ENCODE data around the gene TMEM171.

Gene TMEM171

GRCh38 chr5:73158313-73158712, 37.9 kb downstream of the TMEM171 start:
- ChIA-PET CTCF (interaction anchor here (0.6 to 1.5 kb wide), 2 partner anchors 44 to 130 kb away, joined by 3 read pairs; no protein-coding TSS in a partner anchor), POLR2A (ENCODE audit: low non-redundant PET) (no interaction called here)
- TF ChIP-seq CTCF (conservative IDR thresholded peaks at IDR 0.05; ENCODE audit: low read depth): no peak
- DNase-seq (ENCODE audit: low spot score): no peak
- H3K27ac ChIP-seq: no peak overlapping the region

DNA sequence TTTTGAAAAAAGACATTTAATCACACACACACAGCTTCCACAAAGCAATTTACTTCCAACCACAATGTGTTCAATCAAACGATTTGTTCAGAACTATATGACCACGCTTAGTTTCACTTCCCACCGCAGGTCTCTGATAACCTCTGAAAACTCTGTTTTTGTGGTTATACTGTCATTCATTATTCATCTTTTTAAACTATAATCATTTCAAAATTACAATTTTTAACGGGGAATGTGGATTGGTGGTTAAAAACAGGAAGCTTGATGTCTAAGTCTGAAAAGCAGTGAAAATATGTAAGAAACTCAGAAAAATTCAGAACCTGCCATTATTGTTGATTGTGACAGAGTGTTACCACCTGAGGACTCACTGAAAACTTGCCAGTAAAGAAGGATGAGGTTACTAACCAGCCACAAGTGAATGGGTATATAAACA, 39.9 kb downstream of the TMEM171 start:
- H3K27ac ChIP-seq: no peak overlapping the region
- no peak for DNase-seq (ENCODE audit: low spot score)
- CTCF ChIA-PET: interaction anchor here (0.6 to 1.3 kb wide), 2 partner anchors 9 kb away, joined by 3 read pairs; no protein-coding TSS in a partner anchor
- POLR2A ChIA-PET (ENCODE audit: low non-redundant PET): no interaction called here
- no peak for TF ChIP-seq CTCF (conservative IDR thresholded peaks at IDR 0.05; ENCODE audit: low read depth)

DNA sequence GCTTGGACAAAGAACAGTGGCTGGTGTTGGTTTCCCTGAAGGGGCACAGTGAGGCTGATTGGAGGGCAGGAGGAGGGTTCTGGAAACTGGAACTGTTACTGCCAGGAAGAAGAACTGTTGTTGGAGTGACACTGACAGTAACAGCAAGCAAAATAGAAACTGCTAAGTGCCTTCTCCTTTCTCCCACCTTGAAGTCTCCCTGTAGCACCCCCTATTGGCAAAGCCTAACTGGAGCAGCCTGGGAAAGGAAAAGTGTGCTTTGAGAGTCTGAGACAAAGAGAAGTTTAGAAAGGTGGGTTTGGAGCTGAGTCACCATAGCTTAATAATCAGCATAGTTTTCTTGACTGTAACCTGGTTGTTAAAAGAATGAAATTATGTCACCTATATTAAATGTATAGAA, 50.1 kb downstream of the TMEM171 start:
- POLR2A ChIA-PET (ENCODE audit: low non-redundant PET): no interaction called here
- CTCF ChIA-PET: interaction anchor here (0.6 to 2.0 kb wide), 2 partner anchors 31 to 284 kb away, joined by 3 to 5 read pairs; no protein-coding TSS in a partner anchor
- no peak overlapping the region for H3K27ac ChIP-seq
- no peak; the same call in 1 of the 2 replicates for TF ChIP-seq CTCF (conservative IDR thresholded peaks at IDR 0.05; ENCODE audit: low read depth)
- DNase-seq (ENCODE audit: low spot score): no peak

DNA sequence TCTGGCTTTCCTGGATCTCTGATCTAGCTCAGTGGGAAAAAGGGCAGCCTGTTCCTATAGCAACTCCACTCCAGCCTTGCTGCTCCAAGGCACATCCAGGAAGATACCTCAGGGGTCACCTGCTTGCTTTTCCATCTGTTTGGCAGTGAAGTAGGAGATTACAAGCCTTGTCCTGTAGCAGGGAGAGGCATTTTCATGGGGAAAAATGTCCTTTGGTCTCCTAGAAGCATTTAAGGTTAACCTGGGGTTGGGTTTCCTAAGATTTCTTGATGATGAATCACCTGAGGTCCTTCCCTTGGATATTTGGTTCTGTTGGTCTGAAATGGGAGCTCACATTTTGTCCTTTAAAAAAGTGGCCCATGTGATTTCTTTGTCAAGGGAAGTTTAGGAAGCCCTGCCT, 51.1 kb downstream of the TMEM171 start:
- ChIA-PET CTCF (interaction anchor here (1.5 to 2.0 kb wide), 2 partner anchors 30 to 279 kb away, joined by 5 read pairs; no protein-coding TSS in a partner anchor), POLR2A (ENCODE audit: low non-redundant PET) (no interaction called here)
- DNase-seq (ENCODE audit: low spot score): peak; percentile 21
- no peak for TF ChIP-seq CTCF (conservative IDR thresholded peaks at IDR 0.05; ENCODE audit: low read depth)
- no peak overlapping the region for H3K27ac ChIP-seq

DNA sequence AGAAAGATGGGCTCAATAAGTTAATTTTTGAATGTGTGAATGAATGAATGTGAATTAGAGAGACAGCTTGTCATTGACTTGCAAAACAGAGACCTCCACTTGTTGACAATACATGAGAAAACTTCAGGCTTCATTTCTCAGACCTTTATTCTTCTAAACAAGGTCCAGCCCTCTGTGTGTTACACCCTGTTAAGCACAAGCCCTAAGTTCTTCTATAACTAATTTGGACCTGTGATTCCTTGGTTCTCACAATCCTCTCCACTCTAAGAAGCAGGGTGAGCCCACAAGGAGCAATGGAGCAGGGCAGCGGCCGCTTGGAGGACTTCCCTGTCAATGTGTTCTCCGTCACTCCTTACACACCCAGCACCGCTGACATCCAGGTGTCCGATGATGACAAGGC, 52.6 kb downstream of the TMEM171 start, which contains the start of gene TMEM174:
Gene TMEM174, plus strand, starts transcription at position 243 of the 400 bp plus-strand sequence. Its CDS starts 51 bp downstream, at position 294.
- no peak within 1 kb of the TSS for H3K27ac ChIP-seq
- CTCF ChIA-PET: interaction anchor here (1.5 kb wide), 1 partner anchor 278 kb away, joined by 5 read pairs; no protein-coding TSS in a partner anchor
- POLR2A ChIA-PET (ENCODE audit: low non-redundant PET): no interaction called here
- DNase-seq (ENCODE audit: low spot score): no peak
- no peak for TF ChIP-seq CTCF (conservative IDR thresholded peaks at IDR 0.05; ENCODE audit: low read depth)

GRCh38 chr5:73174100-73174815, 53.9 kb downstream of the TMEM171 start:
- CTCF ChIA-PET: no interaction called here
- DNase-seq (ENCODE audit: low spot score): no peak
- H3K27ac ChIP-seq: no peak overlapping the region
- TF ChIP-seq CTCF (conservative IDR thresholded peaks at IDR 0.05; ENCODE audit: low read depth): no peak
- POLR2A ChIA-PET (ENCODE audit: low non-redundant PET): no interaction called here
